Activated T-helper 9 cell treated with anti-CD3 and anti-CD28 coated beads, Interleukin-2, amount 50 U/mL, for 16 hours (primary cell): Measurements from ENCODE around the gene TUFT1.
A peak's percentile ranks its signal among the peaks of the same experiment; 100 is the strongest.

Source experiments
- DNase-seq: peaks from one replicate; pipeline ENCODE4 v3.0.0-alpha.2; 2020; ENCODE audit warnings: low read depth

TUFT1 gene, protein sequence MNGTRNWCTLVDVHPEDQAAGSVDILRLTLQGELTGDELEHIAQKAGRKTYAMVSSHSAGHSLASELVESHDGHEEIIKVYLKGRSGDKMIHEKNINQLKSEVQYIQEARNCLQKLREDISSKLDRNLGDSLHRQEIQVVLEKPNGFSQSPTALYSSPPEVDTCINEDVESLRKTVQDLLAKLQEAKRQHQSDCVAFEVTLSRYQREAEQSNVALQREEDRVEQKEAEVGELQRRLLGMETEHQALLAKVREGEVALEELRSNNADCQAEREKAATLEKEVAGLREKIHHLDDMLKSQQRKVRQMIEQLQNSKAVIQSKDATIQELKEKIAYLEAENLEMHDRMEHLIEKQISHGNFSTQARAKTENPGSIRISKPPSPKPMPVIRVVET

DNA sequence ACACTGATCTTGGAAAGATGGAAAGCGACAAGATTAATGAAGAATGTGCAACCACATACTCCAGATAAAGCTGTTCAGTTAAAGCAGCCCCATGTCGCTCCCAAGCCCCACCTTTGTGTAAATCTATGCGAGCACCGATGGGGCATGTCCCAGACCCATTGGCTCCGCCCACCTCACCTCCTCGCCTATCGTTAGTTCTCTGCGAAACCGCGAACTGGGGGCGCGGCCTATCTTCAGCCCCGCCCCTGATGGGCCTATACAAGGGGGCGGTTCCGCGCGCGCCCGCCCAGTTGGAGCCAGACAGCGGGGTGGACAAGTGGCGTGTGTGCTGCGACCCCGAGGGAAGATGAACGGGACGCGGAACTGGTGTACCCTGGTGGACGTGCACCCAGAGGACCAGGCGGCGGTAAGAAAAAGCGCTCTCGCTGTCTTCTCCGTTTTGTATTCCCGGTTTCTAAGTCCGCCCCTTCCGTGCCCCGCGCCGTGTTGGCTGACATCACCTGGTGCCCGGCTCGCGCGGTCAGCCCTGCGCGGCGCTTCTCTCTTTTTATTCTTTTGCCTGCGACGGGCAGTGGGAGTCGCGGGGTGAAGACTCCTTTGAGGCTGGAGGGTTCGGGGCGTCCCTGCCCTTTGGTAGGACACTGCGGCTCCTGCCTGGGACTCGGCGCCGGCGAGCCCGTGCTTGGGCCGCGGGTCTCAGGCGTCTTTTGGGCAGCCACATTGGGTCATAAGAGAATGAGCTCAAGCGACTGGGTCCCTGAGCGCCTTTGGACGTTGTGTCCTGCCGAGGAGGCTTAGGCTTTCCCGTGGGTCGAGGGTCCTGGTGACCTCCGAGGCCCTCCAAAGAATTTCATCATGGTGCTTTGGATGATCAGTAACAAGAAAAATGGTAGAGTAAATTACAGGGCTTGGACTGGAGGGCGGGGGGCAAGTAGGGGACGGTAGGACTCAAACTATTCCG, at the start of gene TUFT1:
Gene TUFT1 (plus strand): TSS at position 289 of the 961 bp plus-strand sequence. CDS start 58 bp downstream, at position 347.
- DNase-seq, result peak; percentile 91

DNA sequence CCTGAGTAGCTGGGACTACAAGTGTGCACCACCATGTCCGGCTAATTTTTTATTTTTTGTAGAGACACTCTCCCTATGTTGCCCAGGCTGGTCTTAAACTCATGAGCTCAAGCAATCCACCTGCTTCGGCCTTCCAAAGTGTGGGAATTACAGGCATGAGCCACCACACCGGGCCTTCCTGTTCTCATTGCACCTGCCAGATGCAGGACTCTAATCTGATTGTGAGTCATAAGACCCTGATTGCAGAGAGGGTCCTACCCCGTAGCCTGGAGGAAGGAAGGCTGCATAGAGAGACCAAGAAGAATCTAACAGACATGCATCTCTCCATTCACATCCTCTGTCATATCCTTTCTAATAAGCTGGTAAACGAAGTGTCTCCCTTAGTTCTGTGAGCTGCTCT, 48.5 kb upstream of the TUFT1 start:
- DNase-seq, result no peak

DNA sequence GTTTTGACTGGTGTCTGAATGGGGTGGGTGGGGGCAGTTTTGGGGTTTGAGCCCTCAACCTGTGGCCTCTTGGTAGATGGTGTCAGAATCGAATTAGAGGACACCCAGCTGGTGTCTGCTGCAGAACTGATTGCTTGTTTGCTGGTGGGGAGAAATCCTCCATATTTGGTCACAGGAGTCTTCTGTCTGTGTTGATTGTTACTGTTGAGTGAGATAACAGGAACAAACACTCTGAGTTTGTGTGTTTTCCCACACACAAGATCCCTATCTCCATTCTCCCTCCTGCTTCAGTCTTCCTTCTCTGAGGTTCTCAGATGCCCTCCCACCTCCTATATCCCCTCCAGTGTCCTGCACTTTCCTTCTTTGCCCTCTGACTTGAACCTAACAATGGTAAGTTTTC, 48.0 kb upstream of the TUFT1 start:
- no peak for DNase-seq

DNA sequence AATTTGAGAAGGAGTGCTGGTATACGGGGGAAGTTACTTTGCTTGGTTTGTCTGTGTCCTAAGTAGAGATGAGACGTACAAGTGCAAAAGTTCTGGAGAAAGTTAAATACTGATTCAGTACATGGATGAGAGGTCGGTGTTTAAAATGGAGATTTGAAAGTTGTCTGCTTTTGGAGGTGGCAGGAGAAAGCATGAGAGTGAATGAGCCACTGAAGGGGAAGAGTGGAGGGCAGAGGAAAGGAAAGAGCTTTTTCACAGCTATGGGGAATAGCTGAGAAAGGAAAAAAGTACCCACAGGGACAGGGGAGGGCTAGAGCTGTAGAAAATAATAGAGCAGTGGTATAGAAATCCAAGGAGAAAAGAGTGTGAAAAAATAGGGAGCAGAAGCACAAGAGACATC, 47.1 kb upstream of the TUFT1 start:
- DNase-seq, result no peak

DNA sequence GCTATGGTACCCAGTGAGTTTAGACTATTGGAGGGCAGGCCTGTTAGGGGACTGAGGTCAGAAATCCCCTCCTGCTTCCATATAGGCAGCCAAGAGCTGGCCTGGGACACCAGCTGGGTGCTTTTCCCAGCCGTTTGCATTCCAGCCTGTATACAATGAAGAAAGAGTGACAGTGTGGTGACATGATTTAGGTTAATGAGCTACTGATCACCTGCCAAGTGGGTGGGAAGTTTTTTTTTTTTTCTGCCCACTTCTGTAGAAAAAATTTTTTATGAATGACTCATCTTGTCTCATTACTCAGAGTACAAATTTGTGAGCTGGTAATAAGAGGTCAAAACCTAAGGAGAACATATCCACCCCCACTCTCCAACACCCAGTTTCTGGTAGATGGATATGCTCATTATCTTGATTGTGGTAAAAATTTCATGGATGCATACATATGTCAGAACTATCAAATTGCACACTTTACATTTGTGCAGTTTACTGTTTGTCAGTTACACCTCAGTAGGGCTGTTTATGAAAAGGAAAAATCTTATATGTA, 45.3 kb upstream of the TUFT1 start:
- no peak for DNase-seq

DNA sequence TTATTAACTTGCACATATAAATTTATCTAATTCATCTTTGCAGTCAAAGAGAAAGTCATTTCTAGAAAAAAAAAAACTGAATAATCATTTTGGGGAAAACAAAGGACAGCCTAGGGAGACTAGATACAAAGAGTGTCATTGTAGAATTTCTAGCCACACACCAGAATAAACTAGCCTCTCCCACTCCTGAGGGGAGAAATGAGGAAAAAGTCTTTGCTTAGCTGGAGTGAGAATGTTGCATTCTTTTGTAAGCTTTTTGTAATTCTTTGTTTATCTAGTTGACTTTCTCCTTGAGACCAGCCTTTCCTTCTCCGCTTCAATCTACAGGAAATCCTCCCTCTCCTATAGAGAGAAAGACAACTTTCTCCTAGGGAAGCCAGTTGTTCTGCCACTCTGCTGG, 44.8 kb upstream of the TUFT1 start:
- no peak for DNase-seq

DNA sequence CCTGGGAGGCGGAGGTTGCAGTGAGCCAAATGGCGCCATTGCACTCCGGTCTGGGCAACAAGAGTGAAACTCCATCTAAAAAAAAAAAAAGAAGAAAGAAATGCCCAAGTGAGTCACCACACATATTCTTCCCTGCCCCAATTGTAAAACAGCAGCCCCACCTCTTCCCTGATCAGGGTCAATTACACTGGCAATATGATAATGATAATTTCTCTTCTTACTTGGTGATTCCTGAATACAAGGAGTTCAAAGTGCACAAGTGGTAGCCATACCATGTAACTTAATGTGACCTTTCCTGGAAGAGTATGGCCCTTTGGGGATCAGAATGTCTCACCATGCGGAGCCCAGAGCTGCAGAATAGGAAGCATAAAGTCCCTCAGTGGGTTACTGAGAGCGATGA, 40.7 kb upstream of the TUFT1 start:
- no peak for DNase-seq

DNA sequence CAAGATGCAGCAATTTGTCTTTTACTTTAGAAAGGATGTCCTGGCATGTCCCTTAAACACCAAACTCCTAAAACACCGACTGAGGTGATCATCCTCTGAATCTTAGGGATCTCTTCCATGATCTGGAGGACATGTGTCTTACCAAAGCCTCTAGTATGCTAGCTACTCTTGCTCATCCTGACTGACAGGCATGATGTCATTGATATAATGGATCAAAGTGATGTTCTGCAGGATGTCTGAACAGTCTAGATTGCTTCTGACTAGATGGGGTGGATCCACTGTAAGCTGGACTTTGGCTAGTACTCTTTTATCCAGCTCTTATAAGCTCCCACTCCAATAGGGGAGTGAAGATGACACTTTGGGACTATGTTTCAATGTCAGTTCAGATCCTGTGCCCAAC, 40.2 kb upstream of the TUFT1 start:
- no peak for DNase-seq

DNA sequence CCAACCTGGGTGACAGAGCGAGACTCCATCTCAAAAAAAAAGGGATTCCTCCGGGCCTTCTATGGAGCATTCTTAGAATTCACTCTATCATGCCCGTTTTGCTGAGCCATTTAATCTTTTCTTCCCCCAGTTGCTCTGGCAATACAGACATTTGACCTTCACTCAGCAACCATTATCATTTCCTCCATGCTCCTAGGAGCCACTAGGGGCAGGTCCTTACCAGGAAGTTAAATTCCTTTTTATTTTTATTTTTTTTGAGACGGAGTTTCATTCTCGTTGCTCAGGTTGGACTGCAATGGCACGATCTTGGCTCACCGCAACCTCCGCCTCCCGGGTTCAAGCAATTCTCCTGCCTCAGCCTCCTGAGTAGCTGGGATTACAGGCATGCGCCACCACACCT, 38.6 kb upstream of the TUFT1 start:
- no peak for DNase-seq

DNA sequence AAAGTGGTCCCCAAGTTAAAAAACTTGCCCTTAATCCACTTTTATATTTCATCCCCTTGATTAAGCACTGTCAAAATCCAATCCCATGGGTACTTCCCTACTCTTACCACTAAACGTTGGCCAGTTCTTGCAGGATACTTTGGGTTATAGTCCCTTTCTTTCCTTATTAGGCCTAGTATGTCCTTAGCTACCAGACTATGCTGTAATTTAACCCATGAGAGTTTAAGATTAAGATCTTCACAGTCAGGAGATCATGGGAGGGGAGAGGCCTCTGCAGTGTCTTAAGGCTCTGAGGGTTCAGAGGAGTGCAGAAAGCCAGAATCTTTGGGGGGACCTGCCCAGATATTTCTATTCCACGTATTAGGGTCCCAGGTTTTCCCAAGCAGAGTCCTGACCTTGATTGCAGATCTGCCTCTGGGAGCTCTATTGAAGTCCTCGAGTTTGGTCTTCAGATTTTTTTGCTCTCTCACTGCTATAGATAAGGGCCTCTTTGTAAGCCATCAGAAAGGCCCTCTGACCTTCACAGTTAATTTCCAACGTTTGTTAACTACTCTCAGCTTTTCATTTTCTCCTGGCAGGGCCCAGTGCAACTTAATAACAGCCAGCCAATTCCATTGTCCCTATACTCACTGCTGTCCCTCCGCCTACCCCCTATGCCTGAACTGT, 37.9 kb upstream of the TUFT1 start:
- DNase-seq, result no peak

DNA sequence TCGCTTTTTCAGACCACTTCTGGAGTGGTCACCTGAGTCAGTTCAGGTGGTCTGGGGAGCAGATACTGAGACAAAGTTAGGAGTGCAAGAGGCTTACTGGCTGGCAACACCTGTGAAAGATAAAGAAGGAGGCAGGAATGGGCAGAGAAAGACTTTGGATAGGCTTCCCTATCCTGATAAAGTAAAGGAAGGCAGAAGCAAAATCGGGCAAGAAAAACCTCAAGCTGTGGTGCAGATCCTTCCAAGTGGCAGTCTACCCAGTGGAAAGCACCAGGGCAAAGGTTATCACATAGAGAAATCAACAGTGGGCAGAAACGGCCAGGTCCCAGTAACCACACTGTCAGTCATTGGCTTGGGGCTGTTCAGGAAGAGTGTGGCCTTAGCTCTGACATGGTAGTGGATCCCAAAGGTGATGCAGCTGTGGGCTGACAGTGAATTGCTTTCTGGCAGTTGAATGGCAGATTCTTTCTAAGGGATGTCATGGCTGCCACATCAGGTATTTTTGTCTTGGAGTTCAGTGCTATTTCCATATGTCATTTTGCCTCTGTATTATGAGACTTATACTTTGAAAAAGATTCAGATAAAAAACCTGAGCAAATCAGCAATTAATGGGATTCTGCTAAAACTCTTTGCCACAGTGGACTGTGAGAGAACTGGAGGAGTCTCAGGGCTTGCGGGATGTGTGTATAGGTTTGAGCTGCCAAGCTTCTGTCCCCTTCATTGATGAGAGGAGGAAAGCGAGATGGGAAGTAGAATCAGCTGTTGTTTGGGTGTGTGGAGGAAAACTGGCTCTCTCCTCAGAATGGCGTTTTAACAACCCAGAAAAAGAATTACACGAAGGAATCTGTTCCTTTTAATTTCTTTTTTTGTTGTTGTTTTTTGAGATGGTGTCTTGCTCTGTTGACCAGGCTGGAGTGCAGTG, 37.0 kb upstream of the TUFT1 start:
- DNase-seq, result no peak

DNA sequence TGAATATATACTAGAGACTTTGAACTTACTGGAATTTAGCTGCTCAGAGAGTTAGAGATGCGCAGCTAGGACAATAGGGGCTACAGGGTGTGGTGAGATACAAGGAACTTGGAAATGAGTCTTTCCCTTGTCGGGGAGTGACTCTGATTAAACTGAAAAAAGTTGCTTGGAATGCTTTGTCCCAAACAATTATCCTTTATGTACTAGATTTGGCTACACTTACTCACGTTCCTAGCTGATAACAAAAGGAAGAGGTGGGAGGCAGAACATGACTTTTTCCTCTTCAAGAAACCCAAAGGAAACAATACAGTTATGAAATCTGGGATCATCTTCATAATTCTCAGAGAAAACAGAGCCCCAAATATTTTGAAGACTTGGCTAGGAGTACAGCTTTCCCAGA, 35.9 kb upstream of the TUFT1 start:
- DNase-seq, result no peak

DNA sequence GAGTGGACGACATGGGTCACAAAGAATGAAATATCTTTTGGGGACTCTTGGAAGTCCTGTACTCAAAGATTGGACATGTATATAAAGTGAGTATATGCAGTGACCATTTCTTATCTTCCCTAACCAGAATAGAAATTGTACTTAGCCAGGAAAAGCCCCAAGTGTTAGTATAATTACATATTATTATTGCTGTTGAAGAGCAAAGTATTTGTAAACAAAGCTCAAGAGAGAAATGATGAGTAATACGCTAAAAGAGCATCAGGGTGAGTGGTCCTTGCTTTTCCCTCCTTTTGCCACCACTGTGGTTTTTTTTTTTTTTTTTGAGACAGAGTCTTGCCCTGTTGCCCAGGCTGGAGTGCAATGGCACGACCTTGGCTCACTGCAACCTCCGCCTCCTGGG, 35.4 kb upstream of the TUFT1 start:
- DNase-seq, result no peak

DNA sequence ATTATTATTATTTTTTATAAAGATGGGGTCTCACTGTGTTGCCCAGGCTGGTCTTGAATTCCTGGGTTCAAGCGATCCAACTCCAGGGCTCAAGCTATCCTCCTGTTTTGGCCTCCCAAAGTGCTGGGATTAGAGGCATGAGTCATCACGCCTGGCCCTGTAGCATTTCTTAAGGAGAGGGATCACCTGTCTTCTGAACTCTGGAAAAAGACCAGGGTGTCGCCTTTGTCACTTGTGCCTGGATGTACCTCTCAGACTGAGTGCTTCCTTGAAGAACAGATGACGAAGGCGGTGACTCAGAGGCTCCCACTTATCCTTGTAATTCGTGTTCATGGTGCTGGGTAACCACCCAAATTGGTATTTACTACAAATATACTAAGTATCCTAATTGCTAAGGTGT, 31.3 kb upstream of the TUFT1 start:
- DNase-seq, result no peak

DNA sequence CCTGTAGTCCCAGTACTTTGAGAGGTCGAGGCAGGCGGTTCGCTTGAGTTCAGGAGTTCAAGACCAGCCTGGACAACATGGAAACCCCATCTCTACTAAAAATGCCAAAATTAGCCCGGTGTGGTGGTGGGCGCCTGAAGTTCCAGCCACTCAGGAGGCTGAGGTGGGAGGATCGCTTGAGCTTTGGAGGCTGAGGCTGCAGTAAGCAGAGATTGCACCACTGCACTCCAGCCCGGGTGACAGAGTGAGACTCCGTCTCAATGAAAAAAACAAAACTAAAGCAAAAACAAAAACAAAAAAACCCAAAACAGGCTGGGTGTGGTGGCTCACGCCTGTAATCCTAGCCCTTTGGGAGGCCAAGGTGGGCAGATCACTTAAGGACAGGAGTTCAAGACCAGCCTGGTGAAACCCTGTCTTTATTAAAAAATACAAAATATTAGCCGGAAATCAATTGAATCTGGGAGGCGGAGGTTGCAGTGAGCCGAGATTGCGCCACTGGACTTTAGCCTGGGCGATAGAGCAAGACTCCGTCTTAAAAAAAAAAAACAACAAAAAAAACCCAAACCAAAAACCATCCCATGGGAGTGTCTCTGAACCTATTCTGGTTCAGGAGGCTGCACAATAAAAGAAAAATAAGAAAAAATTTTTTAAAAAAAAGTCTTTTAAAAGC, 30.6 kb upstream of the TUFT1 start:
- no peak for DNase-seq

DNA sequence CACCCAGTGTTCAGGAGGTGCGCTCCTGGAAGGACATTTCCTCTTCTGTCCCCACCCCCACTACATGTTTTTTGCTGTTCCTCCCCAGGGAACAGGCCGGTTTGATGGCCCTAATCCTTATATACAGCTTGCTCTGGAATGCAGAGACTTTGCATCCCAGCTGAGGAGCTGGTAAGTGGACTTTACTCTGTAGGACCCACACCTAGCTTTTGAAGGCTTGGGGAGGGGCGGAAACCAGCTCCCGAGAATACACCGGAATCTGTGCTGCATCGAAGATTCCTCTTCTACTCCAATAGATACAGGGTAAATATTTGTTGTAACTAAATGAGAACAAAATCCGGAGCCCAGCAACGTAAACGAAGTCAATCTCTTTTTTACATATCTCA, 30.1 kb upstream of the TUFT1 start:
- no peak for DNase-seq

DNA sequence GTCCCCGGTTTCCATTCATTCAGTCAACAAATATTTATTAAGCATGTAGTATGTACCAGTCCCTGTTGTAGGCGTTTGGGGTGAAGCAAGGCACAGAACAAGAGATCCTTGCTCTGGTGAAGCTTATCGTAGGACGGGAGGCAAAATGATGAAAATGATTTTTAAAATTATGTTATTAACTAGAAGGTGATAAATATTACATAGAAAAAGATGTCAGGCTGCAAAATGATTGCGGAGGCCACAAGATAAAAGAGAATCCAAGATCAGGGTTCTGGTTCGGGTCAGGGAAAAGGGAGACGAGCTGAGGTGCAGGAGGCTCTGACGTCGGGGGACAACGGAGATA, 29.5 kb upstream of the TUFT1 start:
- no peak for DNase-seq

DNA sequence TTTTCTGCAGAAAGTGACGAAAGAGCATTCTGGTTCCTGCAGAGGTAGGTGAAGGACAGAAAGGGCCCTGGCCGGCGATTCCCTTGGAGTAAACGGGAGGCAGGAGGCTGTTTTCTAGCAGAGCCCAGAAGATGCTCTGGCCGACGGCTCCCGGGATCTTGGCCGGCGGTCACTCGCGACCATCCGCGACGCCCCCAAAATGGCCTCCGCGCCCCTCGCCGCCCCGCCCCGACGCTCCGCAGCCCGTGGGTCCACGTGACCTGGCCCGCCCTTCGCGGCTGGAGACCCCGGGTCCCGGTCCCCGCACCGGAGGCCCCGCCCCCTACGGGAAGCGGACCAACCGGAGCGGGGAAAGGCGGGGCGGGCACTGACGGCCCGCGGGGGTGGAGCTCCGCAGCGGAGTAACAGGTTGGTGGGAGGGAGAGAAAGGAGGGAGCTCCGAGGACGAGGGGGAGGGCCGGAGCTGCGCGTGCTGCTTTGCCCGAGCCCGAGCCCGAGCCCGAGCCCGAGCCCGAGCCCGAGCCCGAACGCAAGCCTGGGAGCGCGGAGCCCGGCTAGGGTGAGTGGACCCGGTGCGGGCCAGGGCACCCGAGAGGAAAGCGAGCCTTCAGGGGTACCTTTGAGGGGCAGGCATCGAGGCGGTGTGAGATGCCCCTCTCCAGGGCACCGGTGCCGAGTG, 29.0 kb upstream of the TUFT1 start, which contains the start of gene CGN:
Gene CGN (plus strand): TSS at position 431 of the 679 bp plus-strand sequence. CDS start 7,133 bp downstream, outside the sequence.
- peak; percentile 83 for DNase-seq

DNA sequence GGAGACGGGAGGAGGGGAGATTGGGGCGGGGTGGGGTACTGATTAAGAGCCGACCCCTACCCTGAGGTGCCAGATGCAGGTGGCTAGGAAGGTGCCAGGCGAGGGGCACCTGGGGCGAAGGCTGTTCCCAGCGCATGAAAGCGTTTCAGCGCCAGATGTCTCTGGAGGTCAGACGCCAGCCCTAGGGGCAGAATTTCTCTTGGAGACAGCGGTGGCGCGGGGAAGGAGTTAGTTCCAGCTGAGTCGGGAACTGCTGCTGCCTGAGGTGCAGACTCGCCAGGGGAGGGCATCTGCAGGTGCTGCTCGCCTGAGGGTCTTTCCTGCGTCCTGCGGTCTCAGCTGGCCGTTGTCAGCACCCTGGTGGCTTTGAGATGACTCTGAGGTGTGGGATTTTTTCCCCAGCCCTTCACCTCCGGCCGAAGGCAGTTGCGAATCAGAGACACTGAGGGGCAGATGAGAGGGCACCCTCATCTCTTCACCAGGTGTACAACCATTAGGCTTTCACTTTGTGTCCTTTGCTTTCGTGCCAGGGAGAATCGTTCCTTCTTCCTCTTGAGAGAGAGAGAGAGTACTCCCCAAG, 28.4 kb upstream of the TUFT1 start:
- DNase-seq, result peak; percentile 6

DNA sequence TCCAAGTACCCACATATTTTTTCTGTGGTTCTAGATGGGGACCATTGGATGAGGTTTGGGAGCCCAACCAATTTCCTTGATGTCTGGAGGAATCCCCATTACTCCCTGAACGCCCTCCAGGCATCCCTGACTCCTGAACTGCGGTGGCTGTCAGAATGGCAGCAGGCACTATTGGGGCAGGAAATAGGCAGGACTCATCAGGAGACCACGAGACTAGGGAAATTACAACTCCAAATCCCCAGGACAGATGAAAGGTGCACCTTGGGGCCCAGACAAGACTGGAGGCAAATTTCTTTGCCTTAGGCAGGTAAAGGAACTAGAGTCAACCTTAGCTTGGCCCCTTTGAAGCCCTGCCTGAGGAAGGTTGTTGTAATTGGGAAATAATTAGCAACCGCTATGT, 27.8 kb upstream of the TUFT1 start:
- no peak for DNase-seq
